Fibroblast of villous mesenchyme (primary cell): Measurements from ENCODE around the gene FNBP1L. TPM values are rescaled to one million over a fixed set of nuclear protein-coding genes. Genes with fewer than 3 reads are reported as not detected.

Experiments
- DNase-seq: peaks from one replicate; pipeline ENCODE4 v3.0.0-alpha.2; 2010; ENCODE audit warnings: low read depth
- H3K4me3 ChIP-seq: 2 replicates; pipeline ENCODE4 v1.5.1; 2011; ENCODE audit warnings: low read depth, mild to moderate bottlenecking, low read length
- CTCF ChIP-seq: IDR thresholded peaks from 2 replicates; pipeline ENCODE4 v1.5.1; 2012; ENCODE audit warnings: low read depth, mild to moderate bottlenecking, low read length; ENCODE audit not compliant: insufficient read depth
- total RNA-seq: library from RNA; depleted of rRNA; stranded (reverse); fragments of >200 nt; gene quantifications from 2 replicates; pipeline ENCODE4 v1.2.3, GENCODE V29; 2012

FNBP1L gene
- total RNA-seq, 1 donor = 10.4 TPM

- TF ChIP-seq CTCF = no peak
- DNase-seq = no peak
- no peak overlapping the region for H3K4me3 ChIP-seq
Measured at GRCh38 chr1:93574511-93574910, 126.6 kb downstream of the FNBP1L start.

- TF ChIP-seq CTCF = no peak
- H3K4me3 ChIP-seq = no peak overlapping the region
- DNase-seq = no peak
Measured at GRCh38 chr1:93574991-93575390, 127.1 kb downstream of the FNBP1L start.

GRCh38 chr1:93575621-93576284, 127.8 kb downstream of the FNBP1L start:
- TF ChIP-seq CTCF = no peak
- no peak overlapping the region for H3K4me3 ChIP-seq
- no peak for DNase-seq

- no peak for DNase-seq
- TF ChIP-seq CTCF = no peak
- H3K4me3 ChIP-seq = no peak overlapping the region
Measured at GRCh38 chr1:93576346-93576745, 128.4 kb downstream of the FNBP1L start.

GRCh38 chr1:93576746-93577145, 128.8 kb downstream of the FNBP1L start:
- TF ChIP-seq CTCF = no peak
- H3K4me3 ChIP-seq = no peak overlapping the region
- DNase-seq = no peak

- no peak overlapping the region for H3K4me3 ChIP-seq
- no peak for DNase-seq
- no peak for TF ChIP-seq CTCF
Measured at GRCh38 chr1:93577536-93578432, 129.9 kb downstream of the FNBP1L start.
